HG02981 (cell line): ENCODE measurements around the gene BRWD1.
"Not testable (repeated sequence)": the region's sequence is repeated elsewhere in the genome, so short reads cannot be mapped to it uniquely, and the experiment has no call there.

ENCODE experiments used
- ATAC-seq: cut with Tn5 transposase; IDR thresholded peaks from one replicate; pipeline ENCODE4 v1.9.1; 2021; ENCODE audit warnings: mild to moderate bottlenecking, moderate library complexity; ENCODE audit not compliant: unreplicated experiment

Gene BRWD1

DNA sequence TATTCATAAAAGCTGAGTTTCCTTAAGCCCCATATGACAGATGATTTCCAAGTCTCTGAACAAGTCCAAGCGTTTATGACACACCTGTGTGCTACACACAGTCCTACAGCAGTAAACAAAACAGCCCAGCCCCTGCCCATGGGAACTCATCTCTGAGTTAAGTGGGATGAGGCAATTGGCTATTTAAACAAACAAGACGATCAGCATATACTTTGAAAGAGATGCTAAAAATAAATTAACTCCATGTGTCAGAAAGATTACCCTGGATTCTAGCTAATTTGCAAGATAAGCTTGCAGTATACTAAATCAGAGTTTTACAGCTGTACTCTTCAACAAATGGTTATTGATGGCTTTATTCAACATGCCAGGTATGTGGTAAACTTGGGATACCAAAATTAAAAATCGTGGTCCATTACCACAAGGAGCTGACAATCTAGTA lies 137.1 kb downstream of the BRWD1 start:
- no peak for ATAC-seq

DNA sequence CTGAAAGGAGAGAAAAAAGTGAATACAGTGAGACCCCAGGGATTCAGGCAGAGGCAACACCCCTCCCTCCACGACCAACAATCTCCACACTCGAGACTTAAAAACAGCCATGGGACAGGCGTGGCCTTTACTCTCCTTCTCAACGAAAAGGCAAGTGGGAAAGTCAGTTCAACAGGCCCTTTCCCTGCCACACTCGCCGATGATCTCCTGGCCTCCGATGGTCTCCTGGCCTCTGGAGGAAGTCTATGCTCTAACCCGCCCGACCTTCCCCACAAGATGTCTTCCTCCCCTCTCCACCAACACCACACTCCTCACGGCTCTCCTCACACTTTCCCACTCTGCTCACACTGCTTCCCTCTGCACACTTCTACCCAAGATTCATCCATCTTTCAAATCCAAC lies 137.8 kb downstream of the BRWD1 start:
- no peak for ATAC-seq

- ATAC-seq, result no peak
These were observed 138.3 kb downstream of the BRWD1 start for GRCh38 chr21:39175154-39175553.

GRCh38 chr21:39173716-39174680 lies 139.4 kb downstream of the BRWD1 start:
- ATAC-seq, result no peak

DNA sequence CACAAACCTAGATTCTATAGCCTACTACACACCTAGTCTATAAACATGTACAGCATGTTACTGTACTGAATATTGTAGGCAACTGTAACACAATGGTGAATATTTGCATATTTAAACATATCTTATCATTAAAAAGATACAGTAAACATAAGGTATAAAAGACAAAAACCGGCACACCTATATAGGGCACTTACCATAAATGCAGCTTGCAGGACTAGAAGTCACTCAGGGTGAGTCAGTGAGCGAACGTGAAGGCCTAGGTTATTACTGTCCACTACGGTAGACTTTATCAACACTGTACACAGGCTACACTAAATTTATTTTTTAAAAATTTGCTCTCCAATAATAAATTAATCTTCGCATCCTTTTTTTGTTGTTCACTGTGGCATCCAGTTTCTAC lies 143.5 kb downstream of the BRWD1 start:
- no peak for ATAC-seq

DNA sequence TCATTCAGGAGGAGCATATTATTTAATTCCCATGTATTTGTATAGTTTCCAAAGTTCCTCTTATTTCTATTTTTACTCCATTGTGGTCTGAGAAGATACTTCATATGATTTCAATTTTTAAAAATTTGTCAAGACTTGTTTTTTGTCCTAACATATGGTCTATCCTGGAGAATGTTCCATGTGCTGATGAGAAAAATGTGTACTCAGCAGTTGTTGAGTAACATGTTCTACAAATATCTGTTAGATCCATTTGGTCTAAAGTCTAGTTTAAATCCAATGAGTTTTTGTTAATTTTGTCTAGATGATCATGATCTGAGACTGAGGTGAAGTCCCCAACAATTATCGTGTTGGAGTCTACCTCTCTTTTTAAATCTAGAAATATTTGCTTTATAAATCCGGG lies 144.6 kb downstream of the BRWD1 start:
- ATAC-seq, result no peak

DNA sequence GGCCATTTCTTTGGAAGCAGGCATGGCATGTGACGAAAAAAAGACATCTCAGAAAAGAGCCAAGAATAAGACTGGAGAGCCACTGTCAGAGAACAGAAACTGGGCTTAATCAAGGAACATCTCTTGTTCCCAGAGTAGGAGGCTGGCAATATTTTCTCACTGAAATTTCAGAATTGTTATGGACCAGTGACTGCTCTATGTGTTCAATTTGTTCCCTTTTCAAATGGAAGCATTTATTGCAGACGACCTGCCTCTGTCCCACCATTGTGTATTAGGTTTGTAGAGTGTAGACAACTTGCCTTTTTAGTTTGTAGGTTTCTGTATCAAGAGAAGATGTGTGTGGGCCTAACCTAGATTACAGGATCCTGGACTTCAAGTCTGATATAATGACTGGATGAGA lies 148.9 kb downstream of the BRWD1 start:
- ATAC-seq, result no peak

- no peak for ATAC-seq
These were observed 152.4 kb downstream of the BRWD1 start for GRCh38 chr21:39161064-39161463.

DNA sequence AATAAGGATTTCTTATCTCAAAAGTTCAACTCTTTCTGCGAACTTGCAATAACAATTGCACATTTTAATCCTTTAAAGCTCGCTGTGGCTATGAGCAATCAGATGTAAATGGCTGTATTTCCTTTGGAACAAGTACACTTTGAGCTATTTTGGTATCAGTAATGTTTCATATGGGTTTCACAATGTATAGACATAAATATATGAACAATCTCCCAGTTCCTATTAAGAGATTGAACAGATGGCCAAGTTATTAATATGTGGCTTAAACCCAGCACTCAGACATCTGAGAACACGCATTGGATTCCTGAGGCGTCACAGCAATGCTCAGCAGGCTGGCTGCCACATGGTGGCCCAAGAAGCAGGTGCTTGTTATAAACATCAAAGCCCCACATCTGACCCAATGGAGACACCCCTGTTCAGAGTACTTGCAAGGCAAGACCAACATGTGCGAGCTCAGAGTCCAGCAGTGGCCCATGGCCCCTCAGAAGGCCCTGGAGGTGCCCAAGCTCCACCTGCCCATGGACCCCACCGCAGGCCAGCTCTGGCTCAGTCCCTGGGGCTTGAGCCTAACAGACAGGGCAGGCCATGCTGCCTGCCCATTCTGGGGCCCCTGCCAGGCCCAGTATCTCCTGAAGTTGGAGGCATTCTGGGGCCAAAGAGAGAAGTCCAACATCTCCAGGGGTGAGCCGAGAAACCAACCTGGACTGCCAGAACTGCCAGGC lies 153.9 kb downstream of the BRWD1 start:
- ATAC-seq, result no peak

DNA sequence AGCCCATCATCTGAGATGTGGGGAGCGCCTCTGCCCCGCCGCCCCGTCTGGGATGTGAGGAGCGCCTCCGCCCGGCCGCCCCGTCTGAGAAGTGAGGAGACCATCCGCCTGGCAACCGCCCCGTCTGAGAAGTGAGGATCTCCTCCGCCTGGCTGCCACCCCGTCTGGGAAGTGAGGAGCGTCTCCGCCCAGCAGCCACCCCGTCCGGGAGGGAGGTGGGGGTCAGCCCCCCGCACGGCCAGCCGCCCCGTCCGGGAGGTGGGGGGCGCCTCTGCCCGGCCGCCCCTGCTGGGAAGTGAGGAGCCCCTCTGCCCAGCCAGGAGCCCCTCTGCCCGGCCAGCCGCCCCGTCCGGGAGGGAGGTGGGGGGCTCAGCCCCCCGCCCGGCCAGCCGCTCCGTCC lies 156.2 kb downstream of the BRWD1 start:
- ATAC-seq, result not testable (repeated sequence)

DNA sequence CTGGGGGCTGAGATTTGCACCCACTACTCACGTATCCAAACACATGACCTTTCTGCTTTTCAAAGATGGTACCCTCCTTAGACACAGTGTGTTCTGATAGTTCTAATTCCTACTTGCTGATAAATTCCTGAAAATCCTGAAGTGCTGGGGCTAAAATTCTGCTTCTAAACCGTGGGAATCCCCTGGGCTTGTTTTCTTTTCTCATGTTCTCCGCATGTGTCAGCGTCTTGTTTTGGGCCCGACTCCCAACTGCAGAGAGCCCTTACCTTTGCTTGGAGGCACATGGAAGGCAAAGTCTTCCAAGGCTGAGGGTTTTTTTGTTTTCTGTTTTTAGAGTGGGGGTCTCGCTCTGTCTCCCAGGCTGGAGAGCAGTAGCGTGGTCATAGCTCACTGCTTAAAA lies 157.4 kb downstream of the BRWD1 start:
- no peak for ATAC-seq

DNA sequence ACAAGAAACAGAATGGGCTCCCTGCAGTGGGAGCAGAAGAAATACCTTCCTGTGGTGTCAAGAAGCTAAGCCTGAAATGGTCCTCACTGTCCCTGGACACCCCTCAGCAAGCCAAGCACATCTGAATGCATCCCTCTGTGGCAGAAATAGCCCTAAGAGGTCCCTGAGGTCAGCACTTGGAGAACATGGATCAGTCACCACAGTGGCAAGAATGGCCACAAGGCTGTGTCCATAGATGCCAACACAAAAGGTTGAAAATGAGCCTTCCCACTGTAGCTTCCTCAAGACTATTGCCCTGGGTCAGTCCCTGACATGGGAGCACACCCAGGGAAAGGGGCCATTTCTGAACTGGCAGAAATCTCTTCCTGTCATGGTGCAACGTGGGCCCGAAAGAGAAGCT lies 157.9 kb downstream of the BRWD1 start:
- ATAC-seq, result no peak

DNA sequence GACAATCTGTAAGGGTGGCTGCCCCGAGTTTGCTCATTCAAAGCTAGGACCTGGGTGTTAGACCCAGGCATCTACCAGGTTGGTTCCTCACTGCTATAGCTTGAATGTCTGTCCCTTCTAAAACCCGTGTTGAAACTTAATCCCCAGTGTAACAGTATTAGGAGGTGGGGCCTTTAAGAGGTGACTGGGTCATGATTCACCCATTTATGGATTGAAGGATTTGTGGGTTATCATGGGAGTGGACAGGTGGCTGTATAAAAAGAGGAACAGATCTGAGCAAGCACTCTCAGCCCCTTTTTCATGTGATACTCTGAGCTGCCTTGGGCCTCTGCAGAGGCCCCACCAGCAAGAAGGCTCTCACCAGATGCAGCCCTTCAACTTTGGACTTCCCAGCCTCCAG lies 159.6 kb downstream of the BRWD1 start:
- ATAC-seq, result no peak

DNA sequence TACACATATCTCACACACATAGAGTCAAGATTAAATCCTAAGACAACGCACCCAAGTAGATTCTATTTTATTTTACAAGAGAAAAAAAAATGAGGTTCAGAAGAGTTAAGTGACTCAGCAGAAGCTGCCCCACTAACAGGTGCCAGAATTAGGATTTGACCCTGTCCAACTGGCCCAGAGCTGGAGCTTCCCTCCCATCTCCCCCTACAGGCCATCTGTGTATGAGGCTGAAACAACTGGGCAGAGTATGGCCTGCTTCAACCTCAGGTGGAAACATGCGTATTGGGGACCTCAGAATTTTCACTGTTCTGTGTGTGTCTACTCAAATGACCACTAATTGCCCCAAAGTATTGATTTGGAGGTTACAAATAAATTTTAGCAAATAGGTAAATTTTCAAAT lies 160.1 kb downstream of the BRWD1 start:
- ATAC-seq, result no peak

DNA sequence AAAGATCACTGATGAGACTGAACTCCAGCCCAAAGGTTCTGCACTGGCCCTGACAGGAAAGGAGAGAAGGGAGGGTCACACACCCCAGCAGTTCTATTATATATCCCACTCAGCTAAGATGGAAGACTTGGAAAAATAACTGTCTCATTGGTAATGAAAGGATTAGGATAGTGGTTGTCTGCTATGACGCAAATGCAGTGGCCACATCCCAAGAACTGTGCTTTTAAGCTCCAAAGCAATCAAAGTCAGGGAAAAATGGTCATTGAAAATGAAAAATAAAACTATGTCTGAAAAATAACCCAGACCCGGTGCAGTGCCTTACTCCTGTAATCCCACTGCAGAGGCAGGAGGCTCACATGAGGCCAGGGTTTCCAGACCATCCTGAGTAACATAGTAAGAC lies 161.2 kb downstream of the BRWD1 start:
- no peak for ATAC-seq

GRCh38 chr21:39150877-39151276 lies 162.6 kb downstream of the BRWD1 start:
- no peak for ATAC-seq

GRCh38 chr21:39150316-39150715 lies 163.1 kb downstream of the BRWD1 start:
- ATAC-seq, result no peak

DNA sequence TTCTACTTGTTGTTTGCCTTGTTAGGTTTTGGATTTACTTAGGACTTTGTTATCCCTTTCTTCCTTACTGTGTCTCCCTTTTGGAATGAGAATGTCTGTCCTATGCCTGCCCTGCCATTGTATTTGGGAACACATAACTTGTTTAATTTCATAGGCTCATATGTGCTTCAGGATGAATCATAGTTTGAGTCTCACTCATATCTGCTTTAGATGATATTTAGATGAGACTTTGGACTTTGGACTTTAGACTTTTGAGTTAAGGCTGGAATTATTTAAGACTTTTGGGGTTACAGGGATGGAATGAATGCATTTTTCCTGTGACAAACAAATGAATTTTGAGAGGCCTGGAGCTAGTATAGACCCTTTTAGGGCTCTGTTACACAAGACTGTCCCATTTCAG lies 163.6 kb downstream of the BRWD1 start:
- ATAC-seq, result no peak

DNA sequence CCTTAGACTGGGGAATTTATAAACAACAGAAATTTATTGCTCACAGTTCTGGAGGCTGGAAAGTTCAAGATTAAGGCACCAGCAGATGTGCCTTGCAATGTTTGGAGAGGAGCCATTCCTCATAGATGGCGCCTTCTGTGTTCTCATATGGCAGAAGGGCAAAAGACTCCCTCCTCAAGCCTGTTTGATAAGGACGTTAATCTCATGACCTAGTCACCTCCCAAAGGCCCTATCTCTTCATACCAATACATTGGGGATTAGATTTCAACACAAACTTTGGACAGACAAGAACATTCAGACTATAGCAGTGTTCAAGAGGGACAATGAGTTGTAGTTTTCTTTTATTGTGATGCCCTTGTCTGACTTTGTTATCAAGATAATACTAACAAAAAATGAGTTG lies 164.5 kb downstream of the BRWD1 start:
- no peak for ATAC-seq

DNA sequence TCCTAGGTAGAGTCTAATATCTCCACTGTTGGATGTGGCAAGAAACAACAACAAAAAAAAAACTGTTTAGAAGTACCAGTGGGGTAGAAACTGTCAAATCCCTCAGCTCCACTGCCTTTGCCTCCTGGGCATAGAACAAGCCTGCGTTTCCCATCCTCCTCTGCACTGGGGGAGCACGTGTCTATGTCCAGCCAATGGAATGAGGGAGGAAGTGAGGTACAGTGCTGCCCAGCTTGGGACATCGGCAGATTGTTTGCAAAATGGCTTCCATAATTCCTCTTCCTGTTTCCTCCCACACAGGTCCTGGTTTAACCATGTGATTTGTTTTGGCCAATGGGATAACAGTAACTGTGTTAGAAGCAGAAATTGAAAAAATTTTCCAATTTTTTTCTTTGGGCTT lies 169.2 kb downstream of the BRWD1 start:
- no peak for ATAC-seq

GRCh38 chr21:39142972-39143371 lies 170.5 kb downstream of the BRWD1 start:
- ATAC-seq, result no peak

- no peak for ATAC-seq
These were observed 171.9 kb downstream of the BRWD1 start for GRCh38 chr21:39141502-39141901.
